ENCODE measurements around the gene DNM1L. TPM values are rescaled to one million over a fixed set of nuclear protein-coding genes. Genes with fewer than 3 reads are reported as not detected.
A peak's percentile ranks its signal among the peaks of the same experiment; 100 is the strongest.

The DNM1L gene
- total RNA-seq, 4 donors from 2014 or later: 30.6 to 91.6 (median 50.0) TPM

DNA sequence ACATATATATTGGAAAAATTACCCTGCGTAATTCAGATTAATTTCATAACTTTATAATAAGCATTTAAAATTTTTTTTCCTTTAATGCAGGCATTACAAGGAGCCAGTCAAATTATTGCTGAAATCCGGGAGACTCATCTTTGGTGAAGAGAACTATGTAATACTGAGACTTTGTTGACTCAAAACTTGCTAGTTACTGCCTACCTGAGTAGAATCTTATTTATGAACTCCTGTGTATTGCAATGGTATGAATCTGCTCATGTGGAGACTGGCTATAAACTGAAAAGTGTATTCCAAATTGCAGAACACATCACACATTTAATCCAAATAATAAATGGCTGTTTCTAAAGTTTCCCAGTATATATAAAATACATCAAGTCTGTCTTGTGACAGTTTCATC, 64.2 kb downstream of the DNM1L start:
- H3K4me1 ChIP-seq: no peaks in the 10 kb centered on the region
- H3K9me3 ChIP-seq: no peaks in the 10 kb centered on the region
- no peak for DNase-seq
- no peaks in the 10 kb centered on the region for H3K27me3 ChIP-seq
- TF ChIP-seq, protein P1, sequence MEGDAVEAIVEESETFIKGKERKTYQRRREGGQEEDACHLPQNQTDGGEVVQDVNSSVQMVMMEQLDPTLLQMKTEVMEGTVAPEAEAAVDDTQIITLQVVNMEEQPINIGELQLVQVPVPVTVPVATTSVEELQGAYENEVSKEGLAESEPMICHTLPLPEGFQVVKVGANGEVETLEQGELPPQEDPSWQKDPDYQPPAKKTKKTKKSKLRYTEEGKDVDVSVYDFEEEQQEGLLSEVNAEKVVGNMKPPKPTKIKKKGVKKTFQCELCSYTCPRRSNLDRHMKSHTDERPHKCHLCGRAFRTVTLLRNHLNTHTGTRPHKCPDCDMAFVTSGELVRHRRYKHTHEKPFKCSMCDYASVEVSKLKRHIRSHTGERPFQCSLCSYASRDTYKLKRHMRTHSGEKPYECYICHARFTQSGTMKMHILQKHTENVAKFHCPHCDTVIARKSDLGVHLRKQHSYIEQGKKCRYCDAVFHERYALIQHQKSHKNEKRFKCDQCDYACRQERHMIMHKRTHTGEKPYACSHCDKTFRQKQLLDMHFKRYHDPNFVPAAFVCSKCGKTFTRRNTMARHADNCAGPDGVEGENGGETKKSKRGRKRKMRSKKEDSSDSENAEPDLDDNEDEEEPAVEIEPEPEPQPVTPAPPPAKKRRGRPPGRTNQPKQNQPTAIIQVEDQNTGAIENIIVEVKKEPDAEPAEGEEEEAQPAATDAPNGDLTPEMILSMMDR (IDR thresholded peaks at IDR 0.05): no peak
- TF ChIP-seq POLR2A (IDR thresholded peaks at IDR 0.05): no peak
- no peak overlapping the region for H3K27ac ChIP-seq
- H3K36me3 ChIP-seq: peaks cover 0 to 94% (median 8%) of the 10 kb centered on the region in 3 donors
- H3K4me3 ChIP-seq: no peak overlapping the region

DNA sequence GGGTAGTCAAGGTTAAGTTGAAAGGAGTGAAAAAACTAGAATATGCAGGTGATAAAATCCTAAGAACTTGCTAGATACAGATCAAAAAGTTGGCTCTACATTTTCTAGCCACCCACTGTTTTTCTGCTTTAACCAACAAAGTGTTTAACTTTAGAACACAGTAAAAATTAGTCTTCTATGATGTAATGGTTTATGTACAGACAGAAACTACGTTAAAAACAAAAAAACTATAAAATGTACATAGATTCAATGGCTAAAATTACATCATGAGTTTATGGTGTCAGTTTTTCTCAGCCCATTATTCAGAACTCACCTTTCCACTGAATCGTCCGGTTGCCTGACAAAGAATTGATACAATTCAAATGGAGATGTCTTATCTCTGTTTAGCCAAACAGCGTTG, 74.5 kb downstream of the DNM1L start:
- Histone ChIP-seq H3K4me3 (no peak overlapping the region), H3K27ac (no peak overlapping the region), H3K36me3 (peaks cover 0 to 50% (median 0%) of the 10 kb centered on the region in 3 donors), H3K27me3 (no peaks in the 10 kb centered on the region), H3K4me1 (peaks cover 0 to 18% (median 3%) of the 10 kb centered on the region in 4 donors), H3K9me3 (no peaks in the 10 kb centered on the region)
- no peak for TF ChIP-seq POLR2A (IDR thresholded peaks at IDR 0.05)
- TF ChIP-seq, protein P1 (IDR thresholded peaks at IDR 0.05): no peak
- no peak for DNase-seq

DNA sequence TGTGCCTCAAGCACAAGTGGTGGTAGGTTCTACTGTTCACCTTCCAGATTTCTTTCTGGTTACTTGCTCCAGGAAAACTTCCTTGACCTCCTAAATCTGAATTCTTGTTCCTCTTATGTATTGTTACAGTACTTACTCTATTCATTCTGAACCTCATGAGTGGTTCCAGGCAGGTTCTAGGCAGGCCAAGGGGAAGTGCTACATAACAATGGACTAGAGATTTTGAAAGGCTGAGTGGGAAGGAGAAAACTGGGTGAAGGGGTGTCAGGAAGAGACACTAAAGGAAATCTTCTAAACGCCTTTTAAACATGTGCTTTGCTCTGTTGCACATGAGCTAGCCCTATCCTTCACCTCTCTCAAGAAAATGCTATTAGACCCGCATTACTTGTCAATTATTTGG, 75.0 kb downstream of the DNM1L start:
- Histone ChIP-seq H3K4me3 (peak overlapping the region in 2 of 4 donors; percentile 75 to 87), H3K27ac (no peak overlapping the region), H3K9me3 (no peaks in the 10 kb centered on the region), H3K4me1 (peaks cover 0 to 18% (median 3%) of the 10 kb centered on the region in 4 donors), H3K27me3 (no peaks in the 10 kb centered on the region), H3K36me3 (peaks cover 0 to 45% (median 0%) of the 10 kb centered on the region in 3 donors)
- no peak for DNase-seq
- TF ChIP-seq, protein P1 (IDR thresholded peaks at IDR 0.05): no peak
- no peak for TF ChIP-seq POLR2A (IDR thresholded peaks at IDR 0.05)

DNA sequence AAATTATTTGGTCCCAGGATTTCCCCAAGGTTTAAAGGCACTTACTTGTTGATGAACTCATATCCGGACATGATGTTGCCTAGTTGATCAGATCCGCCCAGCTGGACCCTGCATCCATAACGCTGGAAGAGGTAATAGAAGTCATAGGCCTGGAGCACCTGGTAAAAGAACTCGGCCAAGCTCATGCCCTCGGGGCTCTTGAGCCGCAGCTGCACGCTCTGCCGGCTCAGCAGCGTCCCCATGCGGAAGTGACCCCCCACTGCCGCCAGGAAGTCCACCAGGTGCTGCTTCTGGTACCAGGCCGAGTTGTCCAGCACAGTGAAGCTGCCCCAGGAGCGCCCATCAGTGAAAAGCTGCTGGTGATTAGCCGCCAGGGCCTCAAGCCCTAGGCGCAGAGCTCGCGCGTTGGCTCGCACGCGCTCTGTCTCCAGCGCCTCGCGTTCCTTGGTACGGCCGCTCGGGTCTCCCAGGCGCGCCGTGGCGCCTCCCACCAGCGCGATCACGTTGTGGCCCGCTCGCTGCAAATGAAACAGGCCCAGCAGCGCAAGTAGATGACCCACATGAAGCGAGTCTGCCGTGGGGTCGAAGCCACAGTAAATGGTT, 76.1 kb downstream of the DNM1L start:
- Histone ChIP-seq H3K9me3 (no peaks in the 10 kb centered on the region), H3K4me3 (peak overlapping the region; percentile 73 to 96 (median 81)), H3K27me3 (no peaks in the 10 kb centered on the region), H3K36me3 (peaks cover 0 to 35% (median 0%) of the 10 kb centered on the region in 3 donors), H3K4me1 (peaks cover 0 to 18% (median 3%) of the 10 kb centered on the region in 4 donors), H3K27ac (peak overlapping the region; percentile 82 to 93 (median 90))
- TF ChIP-seq POLR2A (IDR thresholded peaks at IDR 0.05): no peak
- TF ChIP-seq, protein P1 (IDR thresholded peaks at IDR 0.05): peak; percentile 59 to 73 (median 69)
- peak; percentile 67 to 89 (median 83) for DNase-seq

DNA sequence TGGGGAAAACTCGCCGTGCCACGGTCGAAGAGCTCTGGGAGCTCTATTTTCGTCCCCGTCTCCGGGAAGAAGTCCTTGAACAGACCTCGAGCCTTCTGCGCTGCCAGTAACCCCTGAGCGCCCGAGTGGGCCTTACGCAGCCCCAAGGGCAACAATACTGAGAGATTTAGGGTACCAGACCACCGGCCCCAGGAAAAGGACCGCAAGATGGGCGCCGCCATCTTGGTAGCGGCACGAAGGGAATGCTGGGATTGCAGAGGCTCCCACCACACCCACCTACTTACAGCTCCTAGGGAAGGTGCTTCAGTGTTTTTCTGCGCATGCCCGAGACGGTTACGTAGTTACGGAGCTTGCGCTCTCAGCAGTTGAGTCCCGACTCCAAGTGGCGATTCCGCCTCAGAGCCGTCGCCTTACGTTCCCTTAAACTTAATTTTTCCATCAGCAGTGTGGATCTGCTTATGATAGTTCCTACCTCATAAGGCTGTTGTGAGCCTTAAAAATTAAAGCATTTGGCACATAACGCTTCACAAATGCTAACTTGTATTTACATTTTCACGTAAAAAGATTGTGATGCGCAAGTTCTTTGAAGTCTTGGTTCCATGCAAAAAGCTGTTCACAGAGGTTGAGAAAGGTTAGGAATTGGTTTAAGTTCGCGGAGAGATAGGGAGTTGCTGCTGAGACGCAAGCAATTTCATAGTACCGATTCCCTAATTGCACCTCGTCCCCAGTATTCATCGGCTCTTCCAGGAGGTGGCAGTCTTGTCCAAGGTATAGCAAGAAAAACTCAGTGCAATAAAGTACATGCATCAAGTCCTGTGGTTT, 76.8 kb downstream of the DNM1L start, which contains the start of gene YARS2:
Gene YARS2, minus strand, starts transcription at position 244 of the 822 bp plus-strand sequence. Its CDS starts 23 bp downstream, at position 221.
- H3K4me1 ChIP-seq: peaks cover 0 to 18% (median 3%) of the 10 kb centered on the region in 4 donors
- no peaks in the 10 kb centered on the region for H3K27me3 ChIP-seq
- TF ChIP-seq, protein P1 (IDR thresholded peaks at IDR 0.05): peak; percentile 58 to 97 (median 87)
- TF ChIP-seq POLR2A (IDR thresholded peaks at IDR 0.05): peak; percentile 31 to 64
- H3K27ac ChIP-seq: peak within 1 kb of the TSS; percentile 82 to 93 (median 90)
- no peaks in the 10 kb centered on the region for H3K9me3 ChIP-seq
- peaks cover 0 to 28% (median 0%) of the 10 kb centered on the region in 3 donors for H3K36me3 ChIP-seq
- H3K4me3 ChIP-seq: peak within 1 kb of the TSS; percentile 73 to 96 (median 81)
- DNase-seq: peak; percentile 88 to 98 (median 92)

Measured in Peyer's patch (tissue), 4 donors.